ENCODE results near the gene CALHM1.

DNA sequence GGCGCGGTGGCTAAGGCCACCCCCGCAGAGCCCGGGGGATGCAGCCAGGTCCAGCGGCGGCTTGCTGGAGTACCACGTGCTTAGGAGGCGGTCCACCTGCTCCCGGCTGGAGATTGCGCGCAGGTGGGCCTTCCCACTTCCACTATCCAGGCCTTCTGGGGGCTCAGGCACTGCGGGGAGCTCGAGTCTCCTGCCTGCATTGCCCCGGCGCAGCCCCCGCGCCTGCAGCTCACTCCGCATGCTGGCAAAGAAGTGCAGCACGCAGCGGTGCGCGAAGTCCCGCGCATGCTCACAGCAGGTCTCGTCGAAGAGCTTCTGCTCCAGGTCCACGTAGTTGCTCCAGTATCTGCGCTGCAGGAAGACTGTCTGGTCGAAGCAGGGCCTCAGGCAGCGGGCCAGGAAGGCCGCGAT, 14.6 kb upstream of the CALHM1 start:
- TF ChIP-seq, protein P1, sequence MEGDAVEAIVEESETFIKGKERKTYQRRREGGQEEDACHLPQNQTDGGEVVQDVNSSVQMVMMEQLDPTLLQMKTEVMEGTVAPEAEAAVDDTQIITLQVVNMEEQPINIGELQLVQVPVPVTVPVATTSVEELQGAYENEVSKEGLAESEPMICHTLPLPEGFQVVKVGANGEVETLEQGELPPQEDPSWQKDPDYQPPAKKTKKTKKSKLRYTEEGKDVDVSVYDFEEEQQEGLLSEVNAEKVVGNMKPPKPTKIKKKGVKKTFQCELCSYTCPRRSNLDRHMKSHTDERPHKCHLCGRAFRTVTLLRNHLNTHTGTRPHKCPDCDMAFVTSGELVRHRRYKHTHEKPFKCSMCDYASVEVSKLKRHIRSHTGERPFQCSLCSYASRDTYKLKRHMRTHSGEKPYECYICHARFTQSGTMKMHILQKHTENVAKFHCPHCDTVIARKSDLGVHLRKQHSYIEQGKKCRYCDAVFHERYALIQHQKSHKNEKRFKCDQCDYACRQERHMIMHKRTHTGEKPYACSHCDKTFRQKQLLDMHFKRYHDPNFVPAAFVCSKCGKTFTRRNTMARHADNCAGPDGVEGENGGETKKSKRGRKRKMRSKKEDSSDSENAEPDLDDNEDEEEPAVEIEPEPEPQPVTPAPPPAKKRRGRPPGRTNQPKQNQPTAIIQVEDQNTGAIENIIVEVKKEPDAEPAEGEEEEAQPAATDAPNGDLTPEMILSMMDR (IDR thresholded peaks at IDR 0.05 in 4 of 5, conservative IDR thresholded peaks at IDR 0.05 in 1 of 5), result no peak
- no peak for TF ChIP-seq POLR2A (IDR thresholded peaks at IDR 0.05)

Data from gastrocnemius medialis (tissue), 4 donors.